Hematopoietic multipotent progenitor cell treated with erythropoietin and hydrocortisone succinate and interleukin-3 and kit ligand, for 17 days (in vitro differentiated cells): ENCODE data around the gene SOCS7.
"Not testable (repeated sequence)": the region's sequence is repeated elsewhere in the genome, so short reads cannot be mapped to it uniquely, and the experiment has no call there.

Experiments used
- DNase-seq: peaks from one replicate; pipeline ENCODE4 v3.0.0-alpha.2; 2015; ENCODE audit warnings: low spot score

The SOCS7 gene

GRCh38 chr17:38421171-38421841, 69.7 kb downstream of the SOCS7 start:
- DNase-seq: no peak

DNA sequence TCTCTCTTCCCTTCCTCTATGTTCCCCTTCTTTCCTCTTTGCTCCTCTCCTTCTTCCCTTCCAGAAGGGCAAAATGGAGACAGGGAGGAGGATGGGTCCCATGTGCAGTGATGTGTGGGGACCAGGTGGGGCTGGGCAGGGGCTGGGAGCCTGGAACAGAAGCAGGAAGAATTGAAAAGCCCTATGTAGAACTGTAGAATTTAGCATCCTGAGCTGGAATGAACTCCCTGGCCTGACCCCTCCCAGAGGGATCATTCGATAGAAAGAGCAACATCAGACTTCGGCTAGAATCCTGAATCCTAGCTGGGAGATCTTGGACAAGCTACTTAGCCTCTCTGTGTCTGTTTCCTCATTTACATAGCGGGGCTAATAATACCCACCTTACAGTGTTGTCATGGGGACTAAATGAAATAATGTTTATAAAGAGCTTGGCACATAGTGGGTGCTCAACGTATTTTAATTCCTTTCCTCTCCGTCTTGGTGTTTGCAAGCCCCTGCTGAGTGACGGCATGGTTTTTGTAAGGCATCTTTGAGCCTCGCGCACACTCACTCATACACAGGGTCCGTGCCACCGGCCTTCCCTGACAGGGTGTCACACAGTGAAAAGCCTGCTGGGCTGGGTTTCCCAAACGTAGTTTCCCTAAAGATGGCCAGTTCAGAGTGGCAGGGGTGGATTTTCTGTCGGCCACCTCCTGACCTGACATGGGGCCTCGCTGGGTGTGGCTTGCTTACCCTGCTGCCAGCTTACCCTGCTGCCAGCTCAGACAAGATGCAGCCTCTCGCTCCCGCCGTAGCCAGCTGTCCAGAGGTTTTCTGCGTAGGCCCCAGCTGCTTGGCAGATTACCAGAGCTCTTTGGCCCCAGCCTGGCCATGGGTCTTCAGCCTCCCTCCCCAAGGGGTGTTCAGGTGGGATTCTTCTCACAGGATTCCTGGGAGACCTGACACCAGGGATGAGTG, 70.5 kb downstream of the SOCS7 start:
- DNase-seq: no peak

GRCh38 chr17:38424297-38424972, 72.8 kb downstream of the SOCS7 start:
- no peak for DNase-seq

DNA sequence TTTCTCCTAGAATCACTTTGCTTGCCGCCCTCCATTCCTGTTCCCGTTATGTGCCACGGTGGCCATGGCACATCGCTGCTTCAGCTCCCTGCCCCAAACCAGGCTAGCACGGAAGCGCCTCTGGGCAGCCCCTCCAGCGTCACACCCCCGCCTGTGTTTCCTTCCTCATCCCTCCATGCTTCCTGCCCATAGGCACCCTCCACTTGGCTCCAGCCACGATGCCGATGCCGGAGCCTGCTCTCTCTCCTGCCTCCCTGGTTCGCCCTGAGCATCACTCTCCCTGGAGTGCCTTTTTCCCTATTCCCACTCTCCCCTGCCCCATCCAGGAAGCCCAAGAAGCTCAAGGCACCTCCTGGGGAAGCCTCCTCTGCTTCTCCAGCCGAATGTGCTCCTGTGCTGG, 73.4 kb downstream of the SOCS7 start:
- DNase-seq: no peak

- no peak for DNase-seq
Observed at GRCh38 chr17:38425744-38426143, 74.1 kb downstream of the SOCS7 start.

- no peak for DNase-seq
Observed at GRCh38 chr17:38426441-38426840, 74.8 kb downstream of the SOCS7 start.

GRCh38 chr17:38427160-38427949, 75.7 kb downstream of the SOCS7 start:
- DNase-seq: no peak

- no peak for DNase-seq
Observed at GRCh38 chr17:38428112-38428642, 76.5 kb downstream of the SOCS7 start, which contains the start of gene ARHGAP23. ARHGAP23 (plus strand) TSS chr17:38428464; CDS start chr17:38428486, 22 bp downstream.

GRCh38 chr17:38428643-38429371, 77.2 kb downstream of the SOCS7 start:
- no peak for DNase-seq

DNA sequence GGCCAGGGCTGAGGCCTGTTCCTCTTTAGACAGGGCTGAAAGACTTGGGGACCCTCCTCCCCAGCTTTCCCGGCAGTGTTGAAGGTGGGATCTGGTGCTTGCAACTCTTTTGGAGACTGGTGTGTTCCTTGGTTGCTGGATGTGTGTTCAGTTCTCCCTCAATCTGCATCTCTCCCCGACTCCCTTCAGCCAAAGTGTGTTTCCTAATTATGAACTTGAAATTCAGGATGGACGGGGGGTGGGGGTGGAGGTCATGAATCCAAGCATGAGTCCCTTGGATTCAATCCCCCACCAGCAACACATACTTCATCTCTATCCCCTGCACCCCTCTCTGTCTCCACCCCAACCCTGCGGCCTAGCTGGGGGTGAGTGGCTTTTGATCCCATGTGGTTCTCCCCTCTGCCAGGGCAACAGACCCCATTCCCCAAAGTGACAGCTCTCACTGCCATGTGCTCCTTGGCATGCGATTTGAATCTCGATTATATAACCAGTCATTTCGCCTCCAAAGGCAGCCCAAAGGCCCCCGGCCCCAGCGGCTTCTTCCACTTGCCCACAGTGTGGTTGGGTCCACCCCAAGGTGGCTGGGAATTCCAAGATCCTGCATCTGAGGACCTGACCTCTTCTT, 77.9 kb downstream of the SOCS7 start:
- DNase-seq: no peak

DNA sequence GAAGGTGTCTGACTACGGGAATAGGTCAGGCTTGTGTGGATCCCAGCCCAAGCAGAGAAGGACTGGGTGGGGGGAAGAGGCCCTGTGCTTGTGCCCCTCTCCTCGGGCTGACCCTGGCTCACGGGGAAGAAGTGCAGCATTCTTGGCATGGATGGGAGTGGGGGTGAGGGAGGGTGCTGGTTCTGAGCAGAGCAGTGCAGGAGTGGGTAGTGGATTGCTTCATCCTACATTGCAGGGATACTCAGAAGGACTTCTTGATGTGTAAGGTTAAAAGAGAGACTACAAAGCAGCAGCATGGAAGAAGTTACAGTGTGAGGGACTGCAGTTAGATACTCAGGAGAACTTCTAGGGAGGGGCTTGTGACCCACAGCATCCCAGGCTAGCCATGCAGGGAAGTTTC, 78.7 kb downstream of the SOCS7 start:
- no peak for DNase-seq

- no peak for DNase-seq
Observed at GRCh38 chr17:38430822-38431221, 79.2 kb downstream of the SOCS7 start.

GRCh38 chr17:38431346-38432145, 79.9 kb downstream of the SOCS7 start:
- no peak for DNase-seq

GRCh38 chr17:38434178-38434665, 82.6 kb downstream of the SOCS7 start:
- no peak for DNase-seq

GRCh38 chr17:38435795-38436194, 84.2 kb downstream of the SOCS7 start:
- no peak for DNase-seq

DNA sequence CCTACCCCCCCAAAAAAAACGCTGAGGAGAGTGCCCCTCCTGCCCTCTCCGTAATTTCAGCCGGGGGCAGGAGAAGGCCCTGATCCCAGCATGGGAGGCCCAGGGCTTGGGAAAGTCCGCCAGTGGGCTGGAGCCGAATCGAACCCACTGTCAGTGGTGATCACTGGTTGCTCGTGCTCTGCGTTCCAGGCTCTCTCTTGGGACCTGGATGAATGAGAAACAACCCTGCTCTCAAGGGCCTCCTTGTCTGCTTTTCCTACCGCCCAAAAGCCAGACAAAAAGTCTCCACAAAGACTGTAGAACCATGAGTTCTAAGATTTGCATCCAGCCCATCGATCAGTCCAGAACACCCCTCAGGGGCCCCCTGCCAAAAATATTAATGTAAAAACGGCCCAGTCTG, 84.7 kb downstream of the SOCS7 start:
- no peak for DNase-seq

DNA sequence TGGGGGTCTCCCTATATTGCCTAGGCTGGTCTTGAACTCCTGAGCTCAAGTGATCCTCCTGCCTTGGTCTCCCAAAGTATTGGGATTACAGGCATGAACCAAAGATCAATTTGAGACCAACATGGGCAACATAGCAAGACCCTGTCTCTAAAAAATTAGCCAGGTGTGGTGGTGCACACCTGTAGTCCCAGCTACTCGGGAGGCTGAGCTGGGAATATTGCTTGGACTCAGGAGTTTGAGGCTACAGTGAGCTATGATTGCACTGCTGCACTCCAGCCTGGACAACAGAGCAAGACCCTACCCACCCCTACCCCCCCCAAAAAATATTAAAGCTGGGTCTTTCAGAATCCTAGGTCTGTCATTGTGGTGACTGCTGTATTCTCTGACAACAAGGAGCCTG, 85.7 kb downstream of the SOCS7 start:
- not testable (repeated sequence) for DNase-seq

- no peak for DNase-seq
Observed at GRCh38 chr17:38439436-38439835, 87.8 kb downstream of the SOCS7 start.
